Activated T-cell treated with anti-CD3 and anti-CD28 coated beads, Interleukin-2, amount 50 U/mL, for 24 hours (primary cell): ENCODE data around the gene SELENOW.
"Not testable (repeated sequence)": the region's sequence is repeated elsewhere in the genome, so short reads cannot be mapped to it uniquely, and the experiment has no call there.

Experiments
- DNase-seq: peaks from one replicate; pipeline ENCODE4 v3.0.0-alpha.2; 2020
- H3K27ac Mint-ChIP-seq: 2 replicates; pipeline ENCODE4 v1.8.0; 2020; ENCODE audit warnings: mild to moderate bottlenecking, mixed read lengths
- H3K27me3 Mint-ChIP-seq: 2 replicates; pipeline ENCODE4 v1.8.0; 2020; ENCODE audit warnings: mixed read lengths
- H3K36me3 Mint-ChIP-seq: 2 replicates; pipeline ENCODE4 v1.8.0; 2020; ENCODE audit warnings: low read depth, mixed read lengths
- H3K4me1 Mint-ChIP-seq: 2 replicates; pipeline ENCODE4 v1.8.0; 2020; ENCODE audit warnings: low read depth, mixed read lengths
- H3K4me3 Mint-ChIP-seq: 2 replicates; pipeline ENCODE4 v1.8.0; 2020; ENCODE audit warnings: mild to moderate bottlenecking, moderate library complexity, mixed read lengths
- H3K9me3 Mint-ChIP-seq: 2 replicates; pipeline ENCODE4 v1.8.0; 2020; ENCODE audit warnings: mixed read lengths

Gene SELENOW

DNA sequence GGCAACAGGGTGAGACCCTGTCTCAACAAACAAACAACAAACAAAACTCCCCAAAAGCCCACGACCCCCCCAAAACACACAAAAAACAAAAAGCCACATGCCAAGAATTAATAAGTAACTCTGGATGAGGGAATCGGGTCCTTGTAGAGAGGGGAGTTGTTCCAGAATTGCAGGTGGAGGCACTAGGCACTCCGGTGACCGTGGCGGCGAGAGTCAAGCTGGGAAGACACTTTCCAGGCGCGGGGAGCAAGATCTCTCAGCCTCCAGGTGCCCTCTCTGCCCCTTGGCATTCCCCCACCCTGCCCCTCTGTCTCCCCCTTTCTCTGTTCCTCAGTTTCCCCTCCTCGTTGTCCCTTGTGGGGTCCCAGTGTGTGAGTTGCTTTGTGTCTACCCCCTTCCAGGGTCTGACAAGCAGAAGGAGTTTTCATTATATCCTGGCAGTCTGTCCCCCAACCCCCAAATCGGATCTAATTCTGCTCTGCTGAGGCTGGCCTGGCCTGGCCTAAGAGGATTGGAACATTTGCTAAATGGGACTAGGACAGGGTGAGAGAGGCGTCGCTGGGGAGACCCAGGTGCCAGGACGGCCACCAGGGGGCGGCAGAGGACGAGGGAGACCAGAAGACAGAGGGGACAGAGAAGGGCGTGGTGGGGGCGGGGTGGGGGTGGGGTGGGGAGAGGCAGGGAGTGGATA lies 34.9 kb downstream of the SELENOW start:
- Mint-ChIP-seq H3K4me3 (no peak overlapping the region), H3K9me3 (no peaks in the 10 kb centered on the region), H3K4me1 (peaks cover 2% of the 10 kb centered on the region), H3K27me3 (peaks cover 14% of the 10 kb centered on the region), H3K27ac (no peak overlapping the region), H3K36me3 (no peaks in the 10 kb centered on the region)
- DNase-seq = peak; percentile 85

DNA sequence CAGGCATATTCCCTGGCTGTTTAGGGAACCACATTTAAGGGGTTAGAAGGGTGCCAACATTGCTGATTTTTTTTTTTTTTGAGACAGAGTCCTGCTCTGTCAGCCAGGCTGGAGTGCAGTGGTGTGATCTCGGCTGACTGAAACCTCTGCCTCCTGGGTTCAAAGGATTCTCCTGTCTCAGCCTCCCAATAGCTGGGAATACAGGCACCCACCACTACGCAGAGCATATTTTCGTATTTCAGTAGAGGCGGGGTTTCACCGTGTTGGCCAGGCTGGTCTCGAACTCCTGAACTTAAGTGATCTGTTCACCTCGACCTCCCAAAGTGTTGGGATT lies 35.5 kb downstream of the SELENOW start:
- Mint-ChIP-seq H3K27ac (no peak overlapping the region), H3K27me3 (peaks cover 19% of the 10 kb centered on the region), H3K4me1 (peaks cover 2% of the 10 kb centered on the region), H3K36me3 (no peaks in the 10 kb centered on the region), H3K9me3 (no peaks in the 10 kb centered on the region), H3K4me3 (no peak overlapping the region)
- DNase-seq = no peak

DNA sequence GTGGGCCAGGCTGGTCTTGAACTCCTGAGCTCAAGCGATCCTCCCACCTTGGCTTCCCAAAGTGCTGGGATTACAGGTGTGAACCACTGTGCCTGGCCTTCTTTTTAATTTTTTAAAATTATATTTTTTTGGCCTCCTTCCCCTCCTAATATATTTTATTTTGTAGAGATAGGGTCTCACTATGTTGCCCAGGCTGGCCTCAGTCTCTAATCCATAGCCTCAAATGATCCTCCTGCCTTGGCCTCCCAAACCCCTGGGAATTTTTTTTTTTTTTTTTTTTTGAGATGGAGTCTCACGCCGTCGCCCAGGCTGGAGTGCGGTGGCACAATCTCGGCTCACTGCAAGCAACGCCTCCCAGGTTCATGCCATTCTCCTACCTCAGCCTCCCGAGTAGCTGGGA lies 37.8 kb downstream of the SELENOW start:
- not testable (repeated sequence) for H3K4me1 Mint-ChIP-seq, H3K36me3 Mint-ChIP-seq, H3K9me3 Mint-ChIP-seq, H3K4me3 Mint-ChIP-seq, H3K27ac Mint-ChIP-seq, DNase-seq
- H3K27me3 Mint-ChIP-seq = peaks cover 38% of the 10 kb centered on the region

DNA sequence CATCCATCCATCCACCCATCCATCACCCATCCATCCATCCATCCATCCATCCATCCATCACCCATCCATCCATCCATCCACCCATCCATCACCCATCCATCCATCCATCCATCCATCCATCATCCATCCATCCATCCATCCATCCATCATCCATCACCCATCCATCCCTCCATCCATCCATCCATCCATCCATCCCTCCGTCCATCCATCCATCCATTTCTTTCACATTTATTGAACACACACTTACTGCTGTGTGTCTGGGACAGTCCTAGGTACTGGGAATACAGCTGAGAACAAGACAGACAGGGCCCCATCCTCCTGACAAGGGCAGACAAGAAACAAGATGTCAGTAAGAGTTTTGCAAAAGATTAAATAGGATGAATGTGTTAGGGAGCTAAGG lies 39.7 kb downstream of the SELENOW start:
- DNase-seq, H3K36me3 Mint-ChIP-seq, H3K4me3 Mint-ChIP-seq, H3K9me3 Mint-ChIP-seq, H3K27ac Mint-ChIP-seq, H3K4me1 Mint-ChIP-seq: not testable (repeated sequence)
- peaks cover 49% of the 10 kb centered on the region for H3K27me3 Mint-ChIP-seq

DNA sequence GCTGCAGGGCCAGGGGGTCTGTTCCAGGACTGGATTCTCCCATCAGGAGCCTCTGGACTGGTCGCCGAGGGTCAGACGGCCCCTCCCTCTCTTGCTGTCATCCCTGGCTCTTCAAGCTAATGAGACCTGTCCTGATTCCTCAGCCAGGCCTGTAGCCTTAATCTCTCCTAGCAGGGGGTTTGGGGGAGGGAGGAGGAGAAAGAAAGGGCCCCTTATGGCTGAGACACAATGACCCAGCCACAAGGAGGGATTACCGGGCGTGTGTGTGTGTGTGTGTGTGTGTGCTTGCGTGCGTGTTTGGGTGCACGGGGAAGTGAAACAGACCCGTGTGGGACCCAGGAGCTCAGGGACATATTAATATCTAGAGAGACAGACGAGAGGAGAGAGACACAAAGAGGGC lies 41.4 kb downstream of the SELENOW start:
- Mint-ChIP-seq H3K36me3 (no peaks in the 10 kb centered on the region), H3K4me1 (no peaks in the 10 kb centered on the region), H3K27me3 (peaks cover 46% of the 10 kb centered on the region), H3K27ac (no peak overlapping the region), H3K4me3 (no peak overlapping the region), H3K9me3 (no peaks in the 10 kb centered on the region)
- no peak for DNase-seq

DNA sequence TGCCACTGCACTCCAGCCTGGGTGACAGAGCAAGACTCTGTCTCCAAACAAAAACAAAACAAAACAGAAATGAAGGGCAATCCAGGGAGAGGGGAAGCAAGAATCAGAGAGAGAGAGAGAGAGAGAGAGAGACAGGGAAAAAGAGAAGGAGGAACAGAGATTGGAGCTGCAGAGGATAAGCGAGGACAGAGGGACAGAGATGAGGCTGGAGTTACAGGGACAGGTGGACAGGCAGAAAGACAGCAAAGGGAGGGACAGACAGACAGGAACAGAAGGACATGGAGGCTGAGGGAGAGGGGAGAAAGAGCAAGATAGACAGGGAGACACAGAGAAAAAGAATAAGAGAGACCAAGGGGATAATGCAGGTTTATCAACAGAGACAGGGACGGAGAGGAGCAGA lies 41.9 kb downstream of the SELENOW start:
- H3K27ac Mint-ChIP-seq = no peak overlapping the region
- H3K36me3 Mint-ChIP-seq = no peaks in the 10 kb centered on the region
- no peak for DNase-seq
- H3K9me3 Mint-ChIP-seq = no peaks in the 10 kb centered on the region
- no peaks in the 10 kb centered on the region for H3K4me1 Mint-ChIP-seq
- peaks cover 46% of the 10 kb centered on the region for H3K27me3 Mint-ChIP-seq
- no peak overlapping the region for H3K4me3 Mint-ChIP-seq

DNA sequence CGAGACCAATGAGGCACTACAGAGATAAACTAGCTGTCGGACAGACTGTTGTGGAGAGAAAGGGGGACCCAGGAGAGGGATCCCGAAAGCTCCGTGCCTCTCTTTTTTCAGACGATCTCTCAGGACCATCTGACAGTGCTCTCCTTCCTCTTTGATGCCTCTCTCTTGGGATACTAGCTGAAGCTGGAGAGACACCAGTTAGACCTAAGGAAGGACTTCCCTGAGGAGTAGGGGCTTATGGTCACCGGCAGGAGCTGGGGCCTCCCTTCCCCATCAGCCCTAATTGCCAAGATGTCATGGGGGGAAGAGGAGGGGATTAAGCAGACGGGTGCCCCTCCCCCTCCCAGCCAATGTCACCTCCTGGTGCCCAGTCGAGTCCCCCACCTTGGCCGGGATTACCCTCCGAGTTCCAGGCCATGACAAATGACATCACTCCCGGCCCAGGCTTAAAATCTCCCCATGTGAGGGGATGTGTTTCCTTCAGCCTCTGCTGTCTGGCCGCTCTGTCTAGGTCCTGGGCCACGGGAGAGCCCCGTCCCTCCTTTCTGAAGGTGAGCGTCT lies 43.0 kb downstream of the SELENOW start, which contains the start of gene CRX:
CRX (plus strand) TSS at position 478 of the 561 bp plus-strand sequence. CDS start 12,507 bp downstream, outside the sequence.
- H3K9me3 Mint-ChIP-seq = no peaks in the 10 kb centered on the region
- H3K27me3 Mint-ChIP-seq = peaks cover 46% of the 10 kb centered on the region
- no peak within 1 kb of the TSS for H3K27ac Mint-ChIP-seq
- no peak for DNase-seq
- H3K4me1 Mint-ChIP-seq = no peaks in the 10 kb centered on the region
- no peaks in the 10 kb centered on the region for H3K36me3 Mint-ChIP-seq
- H3K4me3 Mint-ChIP-seq = no peak within 1 kb of the TSS

DNA sequence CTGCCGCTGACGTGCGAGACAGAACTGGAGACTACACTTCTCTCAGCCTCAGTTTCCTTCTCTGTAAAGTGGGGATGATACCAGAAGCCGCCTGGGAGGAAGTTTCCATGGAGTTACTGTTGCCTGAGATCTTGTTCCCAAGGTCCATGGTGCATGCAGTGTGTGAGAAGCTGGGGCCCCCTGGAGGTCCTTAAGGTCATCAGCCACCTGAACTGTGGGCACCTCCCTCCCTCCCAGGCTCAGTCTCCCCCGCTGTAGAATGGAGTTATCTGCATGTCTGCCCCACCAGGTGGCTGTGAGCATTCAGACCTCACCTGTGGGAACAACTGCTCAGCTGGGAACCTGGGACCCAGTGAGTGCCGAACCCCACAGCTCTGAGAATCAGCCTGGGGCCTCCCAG lies 45.9 kb downstream of the SELENOW start:
- H3K4me1 Mint-ChIP-seq = no peaks in the 10 kb centered on the region
- no peaks in the 10 kb centered on the region for H3K36me3 Mint-ChIP-seq
- peaks cover 25% of the 10 kb centered on the region for H3K27me3 Mint-ChIP-seq
- H3K9me3 Mint-ChIP-seq = no peaks in the 10 kb centered on the region
- no peak for DNase-seq
- H3K27ac Mint-ChIP-seq = no peak overlapping the region
- no peak overlapping the region for H3K4me3 Mint-ChIP-seq

DNA sequence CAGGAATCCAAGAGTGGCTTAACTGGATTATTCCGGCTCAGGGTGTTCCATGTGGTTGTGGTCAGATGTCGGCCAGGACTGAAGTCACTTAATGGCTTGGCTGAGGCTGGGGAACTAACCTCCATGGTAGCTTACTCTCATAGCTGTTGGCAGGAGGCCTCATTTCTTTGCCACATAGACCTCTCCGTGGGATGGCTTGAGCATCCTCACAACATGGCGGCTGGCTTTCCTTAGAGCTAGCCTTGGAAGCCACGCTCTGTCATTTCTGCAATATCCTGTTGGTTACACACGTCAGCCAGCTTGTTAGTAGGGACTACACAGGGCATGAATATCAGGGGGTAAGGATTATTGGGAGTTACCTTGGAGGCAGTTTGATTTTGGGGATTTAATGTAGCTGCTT lies 48.3 kb downstream of the SELENOW start:
- no peaks in the 10 kb centered on the region for H3K4me1 Mint-ChIP-seq
- no peaks in the 10 kb centered on the region for H3K36me3 Mint-ChIP-seq
- H3K27me3 Mint-ChIP-seq = peaks cover 6% of the 10 kb centered on the region
- no peak overlapping the region for H3K27ac Mint-ChIP-seq
- DNase-seq = no peak
- H3K4me3 Mint-ChIP-seq = no peak overlapping the region
- H3K9me3 Mint-ChIP-seq = no peaks in the 10 kb centered on the region

DNA sequence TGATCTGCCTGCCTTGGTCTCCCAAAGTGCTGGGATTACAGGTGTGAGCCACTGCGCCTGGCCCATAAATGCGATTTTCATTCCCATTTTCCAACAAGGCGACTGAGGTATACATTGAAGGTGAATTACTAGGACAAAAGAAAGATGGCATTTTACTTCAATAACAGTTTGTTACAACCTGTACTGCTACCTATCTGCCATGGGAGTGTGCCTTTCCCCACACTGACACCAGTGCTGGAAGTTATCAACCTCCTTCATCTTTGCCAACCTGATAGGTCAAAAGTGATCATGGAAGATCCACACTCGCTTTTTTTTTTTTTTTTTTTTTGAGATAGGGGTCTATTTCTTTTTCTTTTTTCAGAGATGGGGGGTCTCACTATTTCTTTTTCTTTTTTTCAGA lies 54.2 kb downstream of the SELENOW start:
- no peak overlapping the region for H3K4me3 Mint-ChIP-seq
- H3K27ac Mint-ChIP-seq = no peak overlapping the region
- no peak for DNase-seq
- H3K9me3 Mint-ChIP-seq = no peaks in the 10 kb centered on the region
- peaks cover 4% of the 10 kb centered on the region for H3K27me3 Mint-ChIP-seq
- no peaks in the 10 kb centered on the region for H3K36me3 Mint-ChIP-seq
- no peaks in the 10 kb centered on the region for H3K4me1 Mint-ChIP-seq
